ENCODE measurements around the gene P2RY11.

GRCh38 chr19:10144361-10144760 is 32.9 kb downstream of the P2RY11 start:
- TF ChIP-seq CTCF (IDR thresholded peaks at IDR 0.05): no peak
- no peak for TF ChIP-seq EZH2 (IDR thresholded peaks at IDR 0.05; ENCODE audit: borderline replicate concordance, insufficient read depth, low read depth, low read length, poor library complexity, severe bottlenecking)

Data from B cell (primary cell).